HG02885 (cell line): ENCODE results near the gene MGAT5.

Experiments
- ATAC-seq: cut with Tn5 transposase; IDR thresholded peaks from one replicate; pipeline ENCODE4 v1.9.1; 2021; ENCODE audit warnings: mild to moderate bottlenecking; ENCODE audit not compliant: unreplicated experiment, poor library complexity

MGAT5 gene

DNA sequence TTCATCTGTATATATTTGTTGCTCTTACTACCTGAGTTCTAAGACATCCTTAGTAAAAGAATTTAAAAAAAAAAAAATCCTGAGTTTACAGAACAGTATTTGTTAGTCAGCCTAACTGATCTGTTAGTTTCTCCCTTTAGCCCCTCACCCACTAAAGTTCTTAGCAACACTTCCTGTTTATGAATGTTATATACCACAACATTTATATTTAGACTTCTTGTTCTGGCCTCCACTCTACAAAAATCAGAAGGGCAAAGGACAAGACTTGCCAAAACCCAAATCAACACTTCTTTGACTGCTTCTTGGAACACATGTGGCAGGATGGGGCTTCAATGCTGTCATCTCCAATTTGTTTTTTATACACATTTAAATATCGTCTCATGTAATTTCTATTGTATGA, 71.1 kb downstream of the MGAT5 start:
- ATAC-seq = peak; percentile 48

DNA sequence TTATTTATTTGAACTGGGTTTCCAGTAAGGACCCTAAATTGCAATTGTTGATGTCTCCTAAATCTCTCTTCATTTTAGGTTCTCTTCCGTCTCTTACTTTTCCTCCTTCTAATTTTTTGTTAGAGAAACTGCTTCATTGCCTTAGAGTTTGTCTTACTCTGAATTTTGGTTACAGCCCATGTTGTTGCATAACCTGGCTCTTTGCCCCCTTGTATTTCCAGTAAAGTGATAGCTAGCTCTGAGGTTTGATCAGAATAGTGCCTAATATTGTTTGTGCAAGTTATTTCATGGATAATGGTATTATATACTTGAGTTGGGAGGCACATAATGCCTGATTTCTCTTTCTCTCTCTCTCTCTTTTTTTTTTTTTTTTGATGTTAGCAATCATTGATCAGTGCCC, 71.8 kb downstream of the MGAT5 start:
- ATAC-seq = no peak

DNA sequence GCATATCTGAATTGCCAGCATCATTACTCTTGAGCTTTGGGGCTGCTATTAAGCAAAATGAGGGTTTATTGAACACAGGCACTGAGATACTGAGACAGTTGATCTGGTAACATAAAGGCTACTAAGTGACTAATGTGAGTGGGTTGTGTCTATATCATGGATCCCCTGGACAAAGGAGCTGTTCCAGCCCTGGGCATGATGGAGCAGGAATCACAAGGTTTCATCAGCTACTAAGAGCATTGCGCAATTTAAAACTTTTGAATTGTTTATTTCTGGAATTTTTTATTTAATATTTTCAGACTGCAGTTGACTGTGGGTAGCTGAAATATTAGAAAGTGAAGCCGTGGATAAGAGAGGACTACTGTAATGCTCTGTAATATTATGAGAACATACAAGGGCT, 73.5 kb downstream of the MGAT5 start:
- no peak for ATAC-seq

DNA sequence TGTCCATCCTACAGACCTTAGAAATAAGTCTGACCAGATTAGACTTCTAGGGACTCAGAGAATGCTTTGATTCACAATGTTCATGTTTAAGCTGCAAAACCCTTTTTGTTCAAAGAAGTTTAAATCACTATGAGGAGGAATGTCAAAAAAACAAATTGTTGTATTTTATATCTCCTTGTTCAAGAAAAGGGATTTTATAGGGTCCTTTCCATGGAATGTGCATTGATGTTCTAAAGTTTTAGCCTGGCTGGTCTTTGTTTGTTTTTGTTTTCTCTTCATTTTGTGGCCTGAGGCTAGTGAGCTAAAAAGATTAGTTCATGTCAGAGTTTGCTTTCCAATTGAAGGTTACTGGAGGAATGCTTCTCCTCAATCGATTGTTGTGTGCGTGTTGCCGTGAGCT, 77.2 kb downstream of the MGAT5 start:
- no peak for ATAC-seq

DNA sequence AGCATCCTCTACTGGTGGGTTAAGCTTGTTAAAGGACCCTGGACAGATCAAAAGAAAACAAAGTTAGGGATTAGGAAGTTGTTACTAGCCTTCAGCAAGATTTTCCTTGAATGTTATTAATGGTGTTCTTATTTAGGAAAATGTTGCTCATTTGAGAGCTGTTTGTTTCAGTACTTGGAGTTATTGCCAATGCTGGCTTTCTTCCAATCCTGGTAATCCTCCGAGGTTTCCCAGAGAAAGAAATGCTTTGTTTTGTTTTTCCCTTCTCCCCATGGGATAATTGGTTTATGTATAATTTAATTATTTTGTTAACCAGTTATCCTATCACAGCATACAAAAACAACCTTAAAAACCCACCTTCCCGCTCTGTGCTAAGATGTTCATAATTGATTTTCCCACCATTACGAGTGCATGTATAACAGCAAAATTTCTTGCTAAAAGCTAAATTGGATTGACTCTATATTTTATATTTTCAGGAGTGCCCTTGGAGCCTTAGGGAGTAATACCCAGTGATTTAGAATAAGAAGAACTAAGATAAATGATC, 79.8 kb downstream of the MGAT5 start:
- no peak for ATAC-seq

DNA sequence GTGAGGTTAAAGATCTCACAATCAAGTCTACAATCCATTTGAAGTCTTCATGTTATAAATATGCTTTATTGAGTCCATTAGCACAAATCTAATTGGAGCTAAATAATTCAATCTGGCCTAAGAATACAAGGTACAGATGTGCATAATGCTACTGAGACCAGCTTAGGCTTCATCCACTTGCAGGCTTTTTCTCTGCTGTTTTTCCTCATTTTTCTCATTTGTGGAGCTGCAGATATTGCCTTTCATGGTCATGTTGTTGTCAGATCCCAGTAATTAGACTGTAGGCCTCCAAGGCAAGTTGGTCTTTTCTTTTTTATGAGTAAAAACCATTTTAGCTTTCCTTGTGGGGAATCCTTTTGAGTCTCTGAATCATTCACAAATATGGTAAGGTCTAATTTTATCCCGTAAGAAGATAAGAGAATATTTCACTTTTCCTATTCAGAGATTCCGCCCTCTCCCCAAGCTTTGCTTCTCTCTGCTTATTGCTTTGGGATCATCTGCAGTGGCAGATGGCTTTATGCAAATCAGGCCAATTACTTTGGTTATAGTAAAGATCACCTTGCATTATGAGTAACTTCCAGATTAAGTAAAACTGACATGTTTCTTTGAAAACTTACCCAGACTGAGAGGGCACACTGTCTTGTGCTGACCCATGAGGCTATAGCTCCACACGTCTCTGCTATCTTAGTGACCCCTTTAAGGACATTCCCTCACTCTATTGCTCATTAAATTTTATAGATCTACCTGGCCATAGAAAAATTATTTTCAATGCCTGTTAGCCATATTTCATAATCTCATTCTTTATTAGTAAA, 80.9 kb downstream of the MGAT5 start:
- ATAC-seq = no peak

DNA sequence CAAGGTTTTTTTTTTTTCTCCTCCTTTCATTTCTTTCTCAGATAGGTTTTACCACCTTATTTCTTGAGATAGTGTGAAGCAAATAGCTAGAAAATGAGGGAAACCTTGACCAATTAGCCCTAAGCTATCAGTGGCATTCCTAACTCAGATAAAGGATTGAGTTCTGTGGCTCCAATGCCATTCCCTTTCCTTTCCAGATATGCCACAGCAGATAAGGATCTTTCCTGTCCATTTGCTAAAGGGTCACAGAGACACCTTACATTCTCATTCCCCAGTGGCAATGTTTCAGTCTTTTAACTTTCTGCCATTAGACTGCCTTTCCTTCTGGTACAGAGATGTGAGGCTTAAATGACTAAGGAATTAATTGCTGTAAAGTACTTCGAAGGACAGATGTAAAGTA, 81.7 kb downstream of the MGAT5 start:
- ATAC-seq = no peak

DNA sequence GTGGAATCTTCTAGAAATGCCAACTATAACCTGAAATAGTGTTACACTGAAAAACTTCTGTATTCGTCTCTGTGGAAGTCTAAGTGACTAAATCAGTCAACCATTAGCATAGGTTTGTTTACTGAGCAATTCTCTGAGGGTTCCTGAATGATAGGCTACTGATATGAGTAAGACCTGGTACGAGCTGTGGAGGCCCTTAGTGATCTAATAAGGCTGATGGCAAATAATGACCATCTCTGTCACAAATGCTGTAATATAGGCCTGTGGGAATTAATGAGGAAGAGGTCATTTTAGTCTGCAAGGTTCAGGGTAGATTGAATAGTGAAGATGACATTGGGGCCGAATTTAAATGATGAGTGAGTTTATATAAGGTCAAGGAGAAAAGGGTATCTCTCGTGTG, 82.5 kb downstream of the MGAT5 start:
- peak; percentile 94 for ATAC-seq

DNA sequence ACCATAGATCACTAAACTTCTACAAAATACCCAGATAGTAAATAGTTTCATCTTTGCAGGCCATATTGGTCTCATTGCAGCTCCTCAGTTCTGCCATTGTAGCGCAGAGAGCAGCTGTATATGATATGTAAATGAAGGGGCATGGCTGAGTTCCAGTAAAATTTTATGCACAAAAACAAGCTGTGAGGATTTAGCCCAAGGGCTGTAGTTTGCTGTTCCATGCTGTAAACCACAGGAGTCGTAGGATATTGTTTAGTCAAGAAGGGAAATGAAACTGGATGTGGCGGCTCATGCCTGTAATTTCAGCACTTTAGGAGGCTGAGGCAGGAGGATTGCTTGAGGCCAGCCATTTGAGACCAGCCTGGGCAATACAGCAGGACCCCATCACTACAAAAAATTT, 83.0 kb downstream of the MGAT5 start:
- peak; percentile 12 for ATAC-seq

DNA sequence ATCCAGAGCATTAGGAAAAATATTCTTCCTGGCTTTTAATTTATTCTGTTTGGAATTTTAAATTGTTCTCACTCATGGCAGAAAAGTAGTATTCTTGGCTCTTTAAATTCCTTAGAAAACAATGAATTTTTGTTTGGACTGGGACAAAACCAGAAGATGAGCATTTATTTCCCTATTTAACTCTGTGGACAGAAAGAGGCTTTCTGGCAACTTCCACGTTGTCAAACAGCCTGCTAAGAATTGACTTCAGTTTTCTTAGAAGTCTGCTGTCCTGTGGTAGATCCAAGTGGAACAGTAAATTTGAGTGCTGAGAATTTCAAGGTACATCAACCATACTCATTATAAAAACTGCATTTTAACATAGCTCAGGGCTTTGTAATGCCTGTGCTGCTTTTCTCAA, 83.8 kb downstream of the MGAT5 start:
- no peak for ATAC-seq

DNA sequence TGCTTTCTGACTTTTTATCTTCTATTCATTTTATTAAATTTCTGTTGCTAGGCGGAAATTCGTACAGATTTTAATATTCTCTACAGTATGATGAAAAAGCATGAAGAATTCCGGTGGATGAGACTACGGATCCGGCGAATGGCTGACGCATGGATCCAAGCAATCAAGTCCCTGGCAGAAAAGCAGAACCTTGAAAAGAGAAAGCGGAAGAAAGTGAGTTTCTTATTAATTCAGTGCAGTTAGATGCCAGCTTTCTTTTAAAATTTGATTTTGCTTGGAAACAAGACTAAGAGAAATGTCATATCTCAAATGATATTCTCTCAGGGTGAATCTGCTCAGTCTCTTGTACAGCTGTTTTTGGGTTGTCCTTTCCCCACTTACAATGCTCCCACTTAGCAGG, 84.3 kb downstream of the MGAT5 start:
- no peak for ATAC-seq

DNA sequence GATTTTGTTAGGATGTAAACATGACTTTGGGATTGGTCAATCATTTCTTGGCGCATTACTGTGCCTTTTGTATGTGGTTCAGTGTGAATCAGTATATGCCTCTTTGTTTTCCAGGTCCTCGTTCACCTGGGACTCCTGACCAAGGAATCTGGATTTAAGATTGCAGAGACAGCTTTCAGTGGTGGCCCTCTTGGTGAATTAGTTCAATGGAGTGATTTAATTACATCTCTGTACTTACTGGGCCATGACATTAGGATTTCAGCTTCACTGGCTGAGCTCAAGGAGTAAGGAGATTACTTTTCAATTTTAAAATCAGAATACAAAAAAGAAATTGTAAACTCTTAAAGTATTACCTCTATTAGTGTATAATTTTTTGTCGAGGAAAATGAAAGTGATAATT, 87.6 kb downstream of the MGAT5 start:
- ATAC-seq = no peak

DNA sequence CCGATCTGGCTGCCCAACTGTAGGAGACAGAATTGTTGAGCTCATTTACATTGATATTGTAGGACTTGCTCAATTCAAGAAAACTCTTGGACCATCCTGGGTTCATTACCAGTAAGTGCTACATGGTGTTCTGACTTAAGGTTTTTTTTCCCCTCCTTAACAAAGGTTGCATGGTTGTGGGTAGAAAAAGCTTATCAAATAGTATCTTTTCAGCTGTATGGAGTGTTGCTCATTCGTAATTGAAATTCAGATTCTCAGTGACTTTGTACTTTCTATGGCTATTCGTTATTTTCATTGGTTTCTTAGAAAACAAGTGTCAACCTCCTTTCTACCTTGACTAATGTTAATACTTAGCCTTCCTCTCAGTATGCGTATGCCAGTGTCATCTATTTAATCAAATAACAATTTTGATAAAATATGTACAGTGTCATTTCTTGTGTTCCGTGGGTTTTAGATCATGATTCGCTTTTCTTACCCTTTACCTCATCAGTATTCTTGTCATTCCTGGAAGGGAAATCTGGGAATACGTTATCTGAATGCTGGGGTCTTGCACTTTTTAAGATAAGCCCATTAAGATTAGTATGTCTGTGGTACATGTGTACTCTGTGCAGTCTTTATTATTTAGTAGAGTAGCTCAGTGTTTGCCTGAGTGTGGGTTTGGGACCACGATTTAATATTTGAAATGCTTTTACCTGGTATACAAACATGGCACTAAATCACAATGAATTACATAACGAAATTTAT, 91.3 kb downstream of the MGAT5 start:
- ATAC-seq = no peak

DNA sequence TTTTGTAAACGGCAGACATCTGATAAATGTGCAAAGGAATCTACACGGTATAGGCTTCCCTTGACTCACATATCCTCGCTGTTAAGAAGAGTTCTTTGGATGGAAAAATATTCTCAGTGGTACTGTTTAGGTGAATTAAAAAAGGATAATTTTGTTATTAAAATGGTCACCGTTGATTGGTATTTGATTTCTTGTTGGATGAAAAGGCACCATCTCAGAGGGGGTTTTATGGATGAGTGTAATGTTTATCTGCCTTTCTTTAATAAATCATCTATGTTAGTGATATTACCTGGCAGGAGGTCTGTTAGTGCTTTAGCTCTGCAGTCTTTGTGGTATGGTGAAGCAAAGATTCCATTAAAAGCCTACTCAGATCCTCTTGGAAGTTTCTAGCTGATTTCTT, 92.3 kb downstream of the MGAT5 start:
- no peak for ATAC-seq

DNA sequence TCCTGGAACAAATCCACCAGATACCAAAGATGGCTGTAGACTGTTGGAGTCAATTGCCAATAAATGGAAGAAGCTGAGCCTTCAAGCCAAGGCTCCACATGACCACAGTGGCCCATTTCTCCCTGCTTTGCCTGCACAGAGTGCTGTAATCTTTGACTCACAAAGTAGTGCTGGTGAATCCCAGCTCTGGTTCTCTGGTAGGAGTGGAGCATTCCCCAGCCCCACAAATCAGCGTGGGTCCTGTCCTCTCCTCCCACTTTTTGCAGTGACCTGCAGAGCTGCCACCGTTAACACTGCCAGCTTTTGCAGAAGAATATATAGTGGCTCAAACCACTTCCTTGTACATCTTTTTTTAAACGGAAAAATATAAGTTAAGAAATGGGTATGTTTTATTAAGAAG, 93.9 kb downstream of the MGAT5 start:
- no peak for ATAC-seq

DNA sequence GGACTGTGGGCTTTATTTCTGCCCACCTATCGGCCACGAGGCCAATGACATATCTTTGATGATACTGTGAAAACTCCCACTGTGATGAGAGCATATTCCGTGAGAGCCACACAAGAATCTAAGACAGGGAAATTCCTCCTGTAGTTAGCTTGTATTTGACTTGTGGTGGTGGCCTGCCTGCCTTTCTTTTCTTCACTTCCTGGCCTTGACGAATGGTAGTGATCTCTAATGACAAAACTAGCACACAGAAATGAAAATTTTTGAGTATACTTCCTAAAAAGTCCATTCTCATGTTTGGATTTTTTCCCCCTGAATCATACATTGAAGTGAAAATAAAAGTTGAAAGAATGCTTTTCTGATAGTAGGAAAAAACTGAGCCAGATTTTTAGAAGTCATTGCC, 94.4 kb downstream of the MGAT5 start:
- no peak for ATAC-seq

DNA sequence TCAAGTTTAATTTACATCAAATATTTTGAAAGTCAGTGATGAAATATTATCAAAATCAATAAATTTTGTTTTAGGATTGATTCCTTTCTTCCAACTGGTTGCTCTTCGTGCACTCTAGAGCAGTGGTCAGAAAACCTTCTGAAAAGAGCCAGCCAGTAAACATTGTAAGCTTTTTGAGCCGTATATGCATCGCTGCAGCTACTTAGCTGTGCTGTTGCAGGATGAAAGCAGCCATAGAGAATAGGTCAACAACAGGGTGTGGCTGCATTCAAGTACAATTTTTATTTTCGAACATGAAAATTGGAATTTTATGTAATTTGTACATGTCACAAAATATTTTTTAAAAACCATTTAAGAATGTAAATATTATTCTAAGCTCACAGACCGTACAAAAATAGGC, 94.9 kb downstream of the MGAT5 start:
- ATAC-seq = no peak

DNA sequence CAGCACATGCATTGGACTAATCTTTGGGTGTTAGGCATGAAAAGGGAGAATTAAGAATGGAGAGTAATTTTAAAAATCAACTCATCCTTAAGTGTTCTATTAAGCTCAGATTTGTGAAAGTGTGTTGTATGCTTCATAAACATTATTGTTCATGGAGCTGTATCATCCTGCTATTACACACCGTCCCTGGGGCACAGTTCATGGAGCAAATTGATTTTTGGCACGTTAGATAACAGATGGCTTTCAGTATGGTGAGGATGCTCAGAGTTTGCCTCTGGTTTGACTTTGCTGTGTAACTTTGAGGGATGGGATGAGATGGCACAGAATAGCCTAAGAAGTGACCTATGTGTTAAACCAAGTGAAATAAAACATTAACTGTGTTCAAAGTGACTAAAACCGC, 97.1 kb downstream of the MGAT5 start:
- ATAC-seq = no peak

DNA sequence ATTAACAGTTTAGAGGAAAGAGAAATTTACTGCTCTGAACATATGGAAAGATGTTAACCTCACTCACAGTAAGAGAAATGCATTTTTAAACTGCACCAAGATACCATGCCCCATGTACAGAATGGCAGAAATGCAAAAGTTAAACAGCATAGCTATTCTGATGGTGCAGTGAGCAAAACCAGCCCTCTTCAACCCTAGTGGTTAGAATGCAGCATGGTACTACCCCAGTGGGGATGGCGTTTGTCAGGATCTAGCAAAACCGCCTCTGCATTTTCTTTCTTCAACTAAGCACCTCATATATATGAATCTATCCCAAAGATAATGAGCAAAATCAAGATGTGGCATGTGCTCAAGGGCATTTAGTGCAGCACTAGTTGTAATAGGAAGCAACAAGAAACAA, 98.0 kb downstream of the MGAT5 start:
- ATAC-seq = no peak

DNA sequence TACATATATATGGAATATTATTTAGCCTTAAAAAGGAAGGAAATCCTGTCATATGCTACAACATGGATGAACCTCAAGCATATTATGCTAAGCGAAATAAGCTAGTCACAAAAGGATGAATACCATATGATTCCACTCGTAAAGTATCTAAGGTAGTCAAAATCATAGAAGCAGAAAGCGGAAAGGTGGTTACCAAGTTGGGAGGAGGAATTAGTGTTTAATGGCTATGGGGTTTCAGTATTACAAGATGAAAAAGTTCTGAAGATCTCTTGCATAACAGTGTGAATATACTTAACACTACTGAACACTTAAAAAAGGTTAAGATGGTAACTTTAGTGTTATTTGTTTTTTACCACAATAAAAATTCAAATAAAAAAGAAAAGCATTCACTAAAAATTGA, 99.0 kb downstream of the MGAT5 start:
- peak; percentile 90 for ATAC-seq

DNA sequence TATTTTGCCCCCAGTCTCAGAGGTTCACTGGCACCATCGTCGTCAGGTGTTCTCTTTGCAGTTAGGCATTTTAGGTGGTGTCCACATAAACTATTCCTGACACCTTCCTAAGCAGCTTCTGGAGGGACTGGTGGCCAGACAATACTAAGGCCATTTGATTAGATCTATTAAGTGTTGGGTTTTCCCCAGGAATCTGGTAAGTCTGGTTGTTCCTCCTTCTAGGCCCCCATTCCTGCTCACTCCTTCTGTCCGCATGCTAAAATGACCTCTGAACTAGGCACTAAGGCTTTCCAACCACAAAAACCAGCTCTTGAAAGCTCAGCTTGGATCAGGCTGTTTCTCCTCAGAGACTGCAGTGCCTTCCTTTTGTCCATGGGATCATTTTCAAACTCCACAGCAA, 100.7 kb downstream of the MGAT5 start:
- no peak for ATAC-seq

DNA sequence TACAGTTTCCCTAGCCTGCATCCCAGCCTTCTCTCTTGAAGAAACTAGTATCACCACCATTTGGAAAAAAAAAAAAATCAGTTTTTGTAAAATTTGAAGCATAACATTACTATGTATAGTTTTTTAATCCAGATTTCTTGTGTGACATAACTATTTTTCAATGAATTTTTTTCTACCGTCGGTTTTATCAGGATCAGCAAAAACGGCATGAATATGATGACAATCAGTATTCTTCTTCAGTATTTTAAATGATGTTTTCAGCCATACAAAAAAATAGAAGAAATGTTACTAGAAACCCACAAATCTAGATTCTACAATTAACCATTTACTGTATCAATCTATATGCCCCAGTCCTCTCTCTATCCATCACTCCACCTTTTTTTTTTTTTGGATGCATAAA, 103.9 kb downstream of the MGAT5 start:
- no peak for ATAC-seq
